Measurements from ENCODE around the gene LSAMP. TPM values are rescaled to one million over a fixed set of nuclear protein-coding genes. Genes with fewer than 3 reads are reported as not detected.
A peak's percentile ranks its signal among the peaks of the same experiment; 100 is the strongest.

Gene LSAMP
- 7.9 TPM for total RNA-seq

DNA sequence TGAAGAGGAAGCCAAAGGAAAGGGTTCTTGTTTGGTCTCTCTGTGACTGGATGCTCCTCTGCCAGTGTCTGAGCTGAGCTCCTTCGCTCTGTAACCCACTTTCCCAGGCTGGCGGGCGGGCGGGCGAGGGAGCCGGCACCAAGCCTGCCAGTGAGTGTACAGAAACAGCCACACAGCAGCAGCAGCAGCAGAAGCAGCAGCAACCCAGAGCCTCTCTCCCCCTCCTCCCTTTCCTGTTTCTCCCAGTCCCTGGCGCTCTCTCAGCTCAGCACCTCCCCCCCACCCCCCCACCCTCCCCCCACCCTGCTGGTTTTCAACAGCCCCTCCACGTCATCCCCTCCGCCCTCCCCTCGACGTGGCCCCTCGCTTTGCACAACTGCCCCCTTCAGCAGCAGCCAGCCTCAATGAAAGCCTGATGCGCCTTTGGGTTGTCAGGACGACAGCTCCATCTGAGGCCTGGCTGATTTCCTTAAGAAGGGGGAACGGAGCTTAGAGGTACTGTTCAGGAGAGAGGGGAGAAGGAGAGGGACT lies at the start of gene LSAMP:
Gene LSAMP, minus strand, starts transcription at position 177 of the 531 bp plus-strand sequence.
- peak; percentile 60 for DNase-seq

DNA sequence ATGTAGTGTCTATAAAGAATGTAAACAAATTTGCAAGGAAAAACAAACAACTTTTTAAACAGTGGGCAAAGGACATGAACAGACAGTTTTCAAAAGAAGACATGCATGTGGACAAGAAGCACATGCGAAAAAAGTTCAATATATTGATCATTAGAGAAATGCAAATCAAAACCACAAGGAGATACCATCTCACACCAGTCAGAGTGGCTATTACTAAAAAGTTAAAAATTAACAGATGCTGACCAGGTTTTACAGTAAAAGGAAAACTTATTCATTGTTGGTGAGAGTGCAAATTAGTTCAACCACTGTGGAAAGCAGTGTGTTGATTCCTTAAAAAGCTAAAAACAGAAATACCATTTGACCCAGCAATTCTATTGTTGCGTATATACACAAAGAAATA lies 47.1 kb upstream of the LSAMP start:
- no peak for DNase-seq

DNA sequence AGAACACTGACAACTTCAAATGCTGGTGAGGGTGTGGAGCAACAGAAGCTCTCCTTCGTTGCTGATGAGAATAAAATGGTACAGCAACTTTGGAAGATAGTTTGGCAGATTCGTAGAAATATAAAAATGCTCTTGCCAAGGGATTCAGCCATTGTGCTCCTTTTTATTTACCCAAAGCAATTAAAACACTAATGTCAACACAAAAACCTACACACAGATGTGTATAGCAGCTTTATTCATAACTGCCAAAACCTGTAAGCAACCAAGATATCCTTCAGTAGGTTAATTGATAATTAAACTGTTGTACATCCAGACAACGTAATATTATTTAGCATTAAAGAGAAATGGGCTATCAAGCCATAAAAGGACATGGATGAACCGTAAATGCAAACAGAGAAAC lies 37.8 kb upstream of the LSAMP start:
- no peak for DNase-seq

DNA sequence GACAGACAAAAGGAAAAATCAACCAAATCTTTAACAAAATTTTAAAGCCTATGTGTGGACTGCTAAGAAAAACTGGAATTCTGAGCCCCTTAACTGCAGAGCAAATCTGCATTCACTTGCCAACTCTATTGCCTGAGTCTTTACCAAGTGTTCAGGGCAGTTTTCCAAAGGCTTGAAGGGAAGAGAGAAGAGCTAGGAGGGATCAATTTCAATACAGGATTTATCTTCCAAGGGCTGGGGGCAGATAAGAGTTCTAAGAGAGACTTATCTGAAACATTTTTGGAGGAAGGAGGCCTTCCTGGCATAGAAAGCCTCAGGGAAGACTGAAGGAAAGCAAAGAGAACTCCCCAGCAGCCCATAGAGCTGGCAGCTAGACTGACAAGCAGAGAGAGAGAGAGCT lies 31.4 kb upstream of the LSAMP start:
- DNase-seq, result no peak

DNA sequence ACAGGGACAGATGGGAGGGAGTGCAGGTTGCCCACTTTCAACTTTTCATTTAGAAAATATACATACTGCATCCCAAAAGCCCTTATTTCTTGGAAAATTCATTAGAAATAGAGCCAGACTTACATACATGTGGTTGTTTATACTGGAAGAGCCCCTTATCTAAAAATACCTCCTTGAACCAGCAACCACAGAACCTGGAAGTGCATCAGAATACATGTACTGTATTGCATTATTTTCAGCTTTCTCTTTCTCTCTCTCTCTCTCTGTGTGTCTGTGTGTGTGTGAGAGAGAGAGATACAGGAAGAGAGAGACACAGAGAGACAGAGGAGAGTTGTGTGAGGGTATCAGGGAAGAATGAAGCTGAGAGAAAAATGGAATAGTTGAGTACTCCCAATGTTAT lies 29.5 kb upstream of the LSAMP start:
- no peak for DNase-seq

DNA sequence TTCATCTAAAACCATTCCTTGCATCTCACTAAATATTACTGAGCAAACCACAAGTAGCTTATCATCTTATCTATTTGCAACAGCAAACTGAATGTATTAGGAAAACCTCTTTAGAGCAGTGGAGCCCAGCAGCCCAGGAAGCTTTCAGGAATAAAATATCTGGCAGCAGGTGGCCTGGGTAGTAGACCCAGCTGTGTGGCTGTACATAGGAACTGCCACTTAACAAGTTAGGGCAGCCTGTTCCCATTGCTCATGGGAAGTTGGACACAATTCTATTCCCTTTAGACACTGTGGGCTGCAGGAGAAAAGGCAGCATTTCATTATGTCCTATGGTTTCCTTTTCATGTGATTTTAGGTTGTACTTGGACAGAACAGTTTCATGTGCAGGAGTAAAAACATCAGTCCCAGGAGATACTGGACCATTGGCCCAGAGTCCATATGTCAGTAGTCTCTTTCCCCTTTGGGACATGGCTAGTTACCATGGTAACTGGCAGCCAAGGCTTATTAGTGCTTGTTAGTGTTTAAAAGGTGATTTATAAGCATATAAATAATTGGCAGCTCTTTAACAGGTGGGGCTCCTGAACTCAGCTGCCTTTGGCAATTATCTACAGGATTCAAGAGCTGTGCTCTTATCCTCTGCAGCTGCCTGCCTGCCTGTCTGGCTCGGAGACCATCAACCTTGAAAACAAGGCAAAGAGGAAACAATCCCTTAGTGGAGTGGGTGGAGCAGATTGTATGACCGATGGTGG lies 28.9 kb upstream of the LSAMP start:
- DNase-seq, result no peak

DNA sequence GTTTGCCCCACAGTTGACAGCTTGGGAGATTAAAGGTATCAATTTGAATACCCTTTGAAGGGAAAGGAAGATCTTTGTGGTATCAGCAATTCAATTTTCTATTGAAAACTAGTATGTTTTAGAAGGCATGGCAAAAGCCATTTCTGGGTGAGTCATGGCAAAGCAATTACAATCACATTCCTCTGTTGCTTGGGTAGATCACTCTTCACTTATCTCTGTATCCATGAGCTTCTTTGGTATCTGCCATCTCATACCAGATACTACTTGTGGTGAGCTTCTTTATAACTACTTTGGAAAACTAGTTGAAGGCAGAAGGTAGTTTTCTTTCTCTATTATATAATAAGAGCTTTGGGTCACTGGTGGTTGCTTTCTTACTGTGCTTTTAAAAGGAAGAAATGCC lies 28.3 kb upstream of the LSAMP start:
- DNase-seq, result no peak

DNA sequence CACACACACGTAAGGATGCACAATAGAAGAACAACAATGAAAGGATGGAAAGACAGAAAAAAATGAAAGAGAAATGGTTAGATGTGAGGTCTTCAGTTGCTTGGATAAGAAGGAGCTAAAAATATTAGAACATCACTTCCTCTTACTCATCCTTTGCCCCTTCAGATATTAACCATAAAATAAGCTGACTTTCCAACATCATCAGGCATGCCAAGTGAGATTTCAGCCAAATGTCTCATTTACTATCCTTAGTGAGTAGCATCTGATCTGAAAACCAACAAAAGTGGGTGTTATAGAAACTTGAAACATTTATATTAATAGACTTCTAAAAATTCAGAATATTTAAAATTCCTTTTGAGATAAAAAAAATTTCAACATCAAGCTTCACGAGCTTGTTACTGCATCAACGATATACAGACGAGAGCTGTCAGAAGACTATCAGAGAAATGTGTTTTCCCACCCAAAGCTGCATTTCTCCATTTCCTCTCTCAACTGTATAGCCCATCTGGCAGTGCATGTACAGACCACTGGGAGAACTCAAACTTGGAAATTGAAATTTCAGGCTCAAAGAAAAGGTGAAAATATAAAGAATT lies 25.4 kb upstream of the LSAMP start:
- no peak for DNase-seq

DNA sequence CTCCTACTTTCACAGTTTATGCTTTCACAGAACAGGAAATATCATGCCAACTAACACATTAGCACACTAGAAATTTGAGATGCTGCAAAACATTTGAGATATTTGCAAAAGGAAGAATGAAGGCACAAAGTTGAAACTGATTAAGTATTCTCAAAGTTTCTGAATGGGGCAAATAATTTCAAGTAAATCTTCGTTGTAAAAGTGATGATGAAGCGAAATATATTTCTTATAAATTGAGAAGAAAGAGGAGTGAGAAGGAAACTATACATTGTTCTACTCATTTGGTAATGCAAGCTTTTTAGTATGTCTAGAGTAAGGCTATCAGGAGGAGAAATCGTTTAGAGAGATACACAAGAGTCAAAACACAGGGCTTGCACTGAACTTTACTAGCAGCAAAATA lies 24.3 kb upstream of the LSAMP start:
- DNase-seq, result no peak

DNA sequence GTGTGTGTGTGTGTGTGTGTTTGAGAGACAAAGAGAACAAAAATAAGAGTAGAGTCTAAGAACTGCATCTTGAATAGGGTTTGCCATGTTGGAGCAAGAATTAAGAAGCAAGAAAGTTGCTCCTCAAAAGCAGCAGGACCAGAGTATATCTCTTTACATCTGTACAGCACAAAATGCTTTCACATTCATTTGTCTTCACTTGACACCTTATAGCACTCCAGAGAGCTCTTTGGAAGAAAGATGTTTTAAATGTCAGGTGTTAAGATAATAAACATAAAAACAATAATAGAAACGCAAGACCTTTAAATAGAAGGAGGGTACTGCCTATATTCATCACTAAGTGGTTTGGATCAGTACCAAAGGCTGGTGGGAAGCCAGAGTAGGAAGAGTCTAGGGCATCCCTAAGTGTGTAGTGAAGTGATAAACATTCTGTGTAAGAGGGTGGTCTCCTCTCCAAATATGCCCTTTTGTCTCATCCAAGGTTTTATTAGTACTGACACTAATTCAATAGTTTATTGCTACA lies 19.1 kb upstream of the LSAMP start:
- no peak for DNase-seq

DNA sequence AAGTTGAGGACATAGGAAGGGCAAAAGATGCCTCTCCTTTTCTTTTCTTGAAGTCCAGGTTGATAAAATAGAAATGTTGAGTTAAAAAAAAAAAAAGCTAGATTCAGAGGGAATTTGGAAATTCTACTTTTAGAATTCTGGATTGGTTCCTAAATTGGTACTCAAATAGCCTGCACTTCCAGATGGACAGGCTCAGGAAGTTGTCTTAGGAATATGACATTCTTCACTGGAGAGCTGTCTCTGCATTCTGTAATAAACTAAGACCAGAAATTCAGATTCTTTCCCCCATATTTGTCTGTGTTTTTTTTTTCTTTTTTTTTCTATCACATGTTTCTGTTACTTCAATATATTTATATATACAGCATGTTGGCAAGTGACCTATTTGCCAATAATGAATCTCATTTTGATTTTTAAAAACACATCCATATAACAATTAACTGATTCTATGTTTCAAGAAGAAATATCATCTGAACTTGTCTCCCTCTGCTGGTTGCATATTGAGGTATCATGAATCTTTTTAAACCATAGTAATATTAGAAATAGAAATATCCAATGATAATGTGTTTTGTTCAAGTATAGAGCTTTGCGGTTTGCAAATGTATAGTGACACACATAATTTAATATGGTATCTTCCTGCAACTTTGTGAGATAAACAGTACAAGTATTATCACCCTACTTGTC lies 8.5 kb upstream of the LSAMP start:
- DNase-seq, result no peak

DNA sequence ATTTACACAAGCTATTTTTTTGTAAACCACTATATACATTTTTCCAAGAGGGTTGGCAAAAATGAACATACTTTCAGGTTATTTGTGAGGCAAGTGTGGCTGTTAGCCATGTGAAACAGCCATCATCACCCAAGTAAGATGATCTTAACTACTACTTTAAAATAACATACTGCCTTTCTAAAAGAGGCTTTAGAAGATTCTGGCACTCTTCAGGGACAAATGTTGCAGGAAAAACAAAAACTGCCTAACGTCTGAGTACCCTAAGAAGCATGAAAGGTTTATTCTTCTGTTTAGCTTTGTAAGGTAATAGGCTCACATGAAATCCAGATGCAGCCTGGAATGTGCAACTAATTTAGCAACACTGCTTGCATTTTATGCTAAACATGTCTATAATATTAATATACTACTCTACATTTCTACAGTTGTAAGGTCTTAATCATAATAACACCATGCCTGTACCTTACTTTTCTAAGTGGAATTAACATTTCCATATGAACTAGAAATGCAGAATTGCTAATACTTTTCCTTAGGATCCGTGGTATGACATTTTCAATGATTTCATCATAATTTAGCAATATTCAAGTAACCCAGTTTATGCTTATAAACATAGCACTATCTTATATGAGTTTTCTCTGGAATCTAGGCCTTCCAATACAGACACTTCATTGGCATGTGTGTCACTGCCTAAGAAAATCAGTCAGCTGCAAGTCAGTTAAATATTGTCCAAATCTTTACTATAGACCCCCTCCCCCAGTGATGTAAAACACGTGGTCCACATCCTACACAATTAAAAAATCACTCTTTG lies 4.5 kb upstream of the LSAMP start:
- no peak for DNase-seq

DNA sequence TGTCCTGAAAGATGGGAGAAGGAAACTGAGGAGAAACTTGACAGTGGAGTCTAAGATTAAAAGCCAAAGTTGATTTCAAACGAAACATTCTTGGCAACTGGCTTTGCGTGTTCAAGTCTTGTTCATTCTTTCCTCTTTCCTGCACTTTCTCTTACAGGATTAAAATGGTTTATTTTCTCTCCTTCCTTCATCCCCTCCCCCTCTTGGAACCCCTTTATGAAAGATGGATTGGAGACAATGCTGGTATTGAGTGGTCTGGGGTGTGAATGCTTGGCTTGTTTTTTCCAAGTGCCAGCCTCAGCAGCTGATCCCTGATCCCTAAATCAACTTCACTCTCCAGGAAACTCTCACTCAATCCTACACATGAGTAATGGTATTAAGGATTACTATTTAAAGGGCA lies 703 bp upstream of the LSAMP start:
- peak; percentile 38 for DNase-seq

DNA sequence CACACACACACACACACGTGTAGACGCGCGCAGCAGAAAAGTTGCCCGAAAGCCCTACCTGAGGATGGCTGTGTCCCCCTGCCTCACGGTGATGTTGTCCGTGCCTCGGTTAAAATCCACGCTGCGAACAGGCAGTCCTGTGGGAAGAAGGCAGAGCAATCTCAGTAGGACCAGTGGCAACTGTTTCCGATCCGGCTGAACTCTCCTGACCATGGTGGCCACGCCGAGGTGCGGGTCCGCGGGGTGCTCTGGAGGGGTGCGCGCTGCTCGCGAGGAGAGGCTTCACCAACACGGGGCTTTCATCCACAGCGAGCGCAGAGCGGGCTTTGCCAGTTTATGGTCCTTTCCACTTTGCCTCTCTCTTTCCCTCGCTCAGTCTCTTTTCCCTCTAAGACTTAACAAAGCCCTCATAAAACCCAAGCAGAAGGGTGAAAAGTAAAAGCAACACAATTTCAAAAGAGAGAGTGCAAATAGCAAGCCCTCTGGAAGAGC lies 422 bp downstream of the LSAMP start:
- DNase-seq, result no peak

DNA sequence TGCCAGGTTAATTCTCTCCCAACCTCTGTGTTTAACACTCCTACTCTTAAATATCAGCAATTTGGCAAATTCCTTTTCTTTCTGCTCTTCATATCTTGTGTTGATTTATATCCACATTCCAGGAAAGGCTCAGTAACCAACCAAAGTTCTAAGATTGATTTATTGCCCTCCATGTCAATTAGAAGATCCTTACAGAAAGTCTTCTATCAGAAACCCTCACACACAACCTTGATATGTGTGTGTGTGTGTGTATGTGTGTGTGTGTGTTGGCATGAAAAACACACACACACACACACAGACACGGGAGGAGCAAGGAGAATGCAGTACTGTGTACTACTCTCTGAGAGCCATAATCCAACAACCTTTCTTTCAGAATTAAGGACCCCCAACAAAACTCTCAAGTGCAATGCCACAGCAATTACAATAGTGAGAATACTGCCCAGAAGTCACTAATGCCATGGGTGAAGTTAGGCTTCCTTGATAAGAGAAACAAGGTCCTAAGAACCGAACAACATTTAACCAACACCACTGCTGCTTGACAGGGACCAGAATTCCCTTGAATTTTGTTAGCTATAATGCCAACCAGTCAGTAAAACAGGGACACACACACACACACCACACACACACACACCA lies 1.1 kb downstream of the LSAMP start:
- peak; percentile 53 for DNase-seq

DNA sequence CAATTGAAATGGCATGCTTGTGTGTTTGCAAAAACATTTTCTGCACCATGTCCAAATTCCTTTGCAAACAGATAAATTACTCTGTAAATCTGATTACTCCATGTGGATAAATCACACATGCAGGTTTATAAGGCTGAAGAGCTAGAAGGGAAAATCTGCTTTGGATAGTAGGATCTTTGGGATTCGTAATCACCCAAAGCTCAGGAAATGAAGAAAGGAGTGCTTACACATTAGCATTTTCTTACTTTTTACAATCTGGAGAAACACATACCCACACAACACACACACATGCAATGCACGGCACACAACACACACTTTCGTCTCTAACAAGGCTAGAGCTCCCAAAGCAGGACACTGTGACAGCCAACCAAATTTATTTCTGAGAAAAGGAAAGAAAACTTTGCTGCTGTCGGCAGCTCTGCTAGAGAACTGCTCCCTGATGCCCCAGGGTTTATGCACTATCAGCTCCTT lies 2.1 kb downstream of the LSAMP start:
- DNase-seq, result peak; percentile 53

DNA sequence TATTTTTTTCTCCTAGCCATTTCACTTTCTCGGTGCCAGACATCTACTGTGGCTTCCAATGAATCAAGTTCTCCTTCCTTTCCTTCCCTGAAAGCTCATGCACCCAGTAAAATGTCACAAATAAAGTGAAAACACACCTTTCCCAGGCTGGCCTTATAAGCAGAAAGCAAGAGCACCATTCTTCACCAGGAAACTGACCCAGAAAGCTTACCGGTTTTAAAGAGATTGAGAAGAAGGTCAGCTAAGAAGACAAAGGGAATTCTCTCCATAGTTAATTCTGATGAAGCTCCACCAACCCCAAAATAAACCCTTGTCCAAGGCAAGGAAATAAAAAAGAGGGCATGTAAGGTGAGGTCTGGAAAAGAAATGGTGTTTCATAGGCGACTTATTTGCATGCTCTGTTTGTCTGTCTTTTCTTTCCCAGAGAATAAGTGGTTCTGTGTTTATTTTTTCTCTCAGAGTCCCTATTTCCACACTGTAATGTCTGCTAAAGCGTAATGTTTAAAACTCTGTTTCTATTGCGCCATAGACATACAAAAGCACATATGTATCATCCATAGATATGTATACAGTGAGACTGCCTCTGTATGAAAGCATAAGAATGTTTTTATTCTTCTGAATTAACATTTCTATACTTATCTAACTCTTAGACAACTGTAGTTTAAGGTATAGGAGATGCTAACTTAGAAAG lies 2.8 kb downstream of the LSAMP start:
- DNase-seq, result no peak

DNA sequence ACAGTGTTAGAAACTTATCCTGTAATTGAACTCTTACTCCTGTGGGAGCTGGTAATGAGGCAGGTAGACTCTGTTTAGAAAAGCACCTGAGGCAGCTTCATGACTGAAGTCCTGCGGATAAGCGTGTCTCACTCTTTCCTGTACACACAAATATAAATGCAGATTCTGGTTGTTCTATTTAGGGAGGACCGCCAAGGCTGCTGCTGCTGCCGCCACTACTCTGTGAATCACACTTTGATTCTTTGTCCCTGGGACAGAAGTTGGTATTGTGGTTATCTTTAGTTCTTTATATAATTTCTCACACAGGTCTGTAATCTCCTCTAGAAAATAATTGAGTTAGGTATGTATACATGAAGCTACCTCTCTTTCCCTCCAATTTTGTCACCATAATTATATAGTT lies 3.6 kb downstream of the LSAMP start:
- DNase-seq, result no peak

DNA sequence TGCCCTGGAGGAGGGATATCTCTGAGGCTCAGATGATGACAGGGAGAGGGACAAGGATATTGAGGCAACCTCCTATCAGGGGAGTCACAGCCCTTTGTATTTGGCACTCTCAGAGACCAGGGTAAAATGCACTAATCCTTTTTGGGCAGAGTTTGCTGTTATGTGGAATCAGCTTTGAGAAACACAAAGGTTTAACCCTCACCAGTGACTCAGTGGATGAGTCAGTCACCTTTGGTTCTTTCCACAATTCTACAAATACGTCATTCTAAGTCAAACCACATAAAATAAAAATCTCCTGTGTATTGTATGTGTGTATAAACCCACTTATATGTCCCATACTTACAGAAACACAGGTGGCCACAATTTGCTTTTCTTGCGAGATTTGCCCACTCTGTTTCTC lies 5.1 kb downstream of the LSAMP start:
- DNase-seq, result no peak

DNA sequence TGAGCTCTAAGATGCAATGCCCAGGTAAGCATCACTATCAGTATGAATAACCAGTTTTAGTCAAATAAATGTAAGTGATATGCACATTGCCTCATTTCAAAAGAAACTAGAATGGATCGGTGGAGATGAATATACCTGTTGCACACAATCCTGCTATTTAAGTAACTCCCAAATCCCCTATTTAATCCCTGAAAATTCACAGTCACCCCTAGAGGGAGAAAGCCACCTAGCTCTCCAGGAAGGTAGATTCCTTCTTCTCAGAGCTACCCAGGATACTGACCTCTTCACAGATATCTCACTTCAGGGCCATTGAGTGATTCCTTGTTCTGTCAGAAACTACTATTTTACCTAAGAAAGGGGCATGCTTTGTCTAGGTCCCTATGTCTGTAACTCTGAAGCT lies 11.7 kb downstream of the LSAMP start:
- no peak for DNase-seq

DNA sequence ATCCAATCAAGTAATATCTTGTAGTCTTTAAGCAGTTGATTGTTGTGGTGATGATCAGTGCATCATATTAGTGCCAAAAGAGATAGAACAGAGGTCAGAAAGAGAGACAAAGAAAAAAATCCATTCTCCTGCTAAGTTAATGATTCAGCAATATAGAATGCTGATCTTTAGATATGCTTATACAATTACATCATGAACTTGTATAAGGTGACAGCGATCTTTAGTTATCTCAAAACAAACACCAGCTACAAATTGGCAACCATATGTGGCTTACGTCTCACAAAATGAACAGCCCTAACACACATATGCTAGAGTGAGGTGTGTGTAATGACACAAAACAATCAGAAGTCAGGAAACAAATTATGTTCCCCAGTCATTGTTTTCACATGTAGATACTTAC lies 12.5 kb downstream of the LSAMP start:
- DNase-seq, result no peak

Data from skin of body (tissue), 2 donors.